Stimulated activated CD8-positive, alpha-beta memory T cell treated with anti-CD3 and anti-CD28 coated beads, Interleukin-2, amount 100 ng/mL, for 1 hour (primary cell): ENCODE results near the gene ADAP2.
"Not testable (repeated sequence)": the region's sequence is repeated elsewhere in the genome, so short reads cannot be mapped to it uniquely, and the experiment has no call there.

ENCODE experiments used
- DNase-seq, 2 donors: peaks; one replicate each; pipeline ENCODE4 v3.0.0-alpha.2; 2020; ENCODE audit warnings: low read depth in 2 of 2

The ADAP2 gene

GRCh38 chr17:30921544-30922196 lies at the start of gene ADAP2:
ADAP2 (plus strand) TSS chr17:30921945; CDS start chr17:30922015, 70 bp downstream.
- DNase-seq = no peak

GRCh38 chr17:30886187-30886586 lies 35.6 kb upstream of the ADAP2 start:
- DNase-seq = no peak

- no peak for DNase-seq
Measured at GRCh38 chr17:30894236-30894635, 27.5 kb upstream of the ADAP2 start.

GRCh38 chr17:30897311-30897710 lies 24.4 kb upstream of the ADAP2 start:
- no peak for DNase-seq

DNA sequence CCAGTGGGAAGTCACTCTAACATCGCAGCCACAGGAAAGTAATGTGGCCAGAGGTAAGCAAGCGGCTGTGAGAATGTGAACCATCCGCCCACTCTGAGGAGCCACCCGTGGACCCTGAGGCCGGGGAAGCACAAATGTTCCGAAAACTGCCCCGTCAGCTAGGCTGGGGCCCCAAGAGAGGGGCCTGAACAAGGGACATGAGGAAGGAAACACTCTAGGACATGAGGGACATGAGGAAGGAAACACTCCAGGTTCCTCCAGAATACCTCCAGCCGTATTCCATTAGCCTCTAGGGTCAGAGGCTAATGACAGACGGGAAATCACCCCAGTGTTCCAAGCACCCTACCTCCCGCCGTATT lies 16.0 kb upstream of the ADAP2 start:
- DNase-seq = no peak

DNA sequence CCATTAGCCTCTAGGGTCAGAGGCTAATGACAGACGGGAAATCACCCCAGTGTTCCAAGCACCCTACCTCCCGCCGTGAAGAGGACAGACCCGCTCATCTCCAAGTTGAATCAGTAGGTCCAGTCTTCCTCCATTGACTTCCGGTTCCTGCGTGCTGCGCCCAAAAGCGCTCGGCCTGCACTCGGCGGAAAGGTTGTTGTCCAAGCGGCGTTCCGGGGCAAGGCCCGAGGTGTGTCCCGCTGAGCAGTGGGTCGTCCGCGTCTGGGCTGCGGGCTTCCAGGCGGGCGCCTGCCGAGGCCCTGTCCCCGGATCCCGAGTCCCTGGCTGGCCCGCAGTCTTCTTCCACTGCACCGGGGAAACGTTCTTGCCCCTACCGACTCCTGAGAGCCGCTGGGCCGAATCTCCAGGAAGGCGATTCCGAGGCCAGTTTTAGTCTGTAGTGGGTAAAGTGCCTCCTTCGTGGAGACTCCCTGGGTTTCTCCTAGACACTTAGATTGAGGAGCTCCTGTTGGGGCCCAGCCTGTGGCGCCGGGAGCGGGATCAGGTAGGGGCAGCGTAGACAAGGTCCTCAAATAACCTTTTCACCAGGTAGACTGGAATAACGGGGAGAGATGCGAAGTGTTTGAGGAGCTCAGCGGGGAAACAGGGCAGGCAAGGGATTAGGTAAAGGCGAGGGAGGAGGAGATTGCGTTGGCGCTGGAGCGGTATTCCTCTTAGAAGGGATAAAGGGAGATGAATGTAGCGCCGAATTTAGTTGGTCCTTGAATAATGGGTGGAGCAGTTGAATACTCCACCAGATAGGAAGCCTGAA lies 15.4 kb upstream of the ADAP2 start, which contains the start of gene TEFM:
TSS of gene TEFM (minus strand) at position 138 of the 811 bp plus-strand sequence. CDS start at position 98, 40 bp downstream.
- peak; percentile 71 to 74 for DNase-seq

- DNase-seq = no peak
Measured at GRCh38 chr17:30908717-30909420, 12.9 kb upstream of the ADAP2 start.

DNA sequence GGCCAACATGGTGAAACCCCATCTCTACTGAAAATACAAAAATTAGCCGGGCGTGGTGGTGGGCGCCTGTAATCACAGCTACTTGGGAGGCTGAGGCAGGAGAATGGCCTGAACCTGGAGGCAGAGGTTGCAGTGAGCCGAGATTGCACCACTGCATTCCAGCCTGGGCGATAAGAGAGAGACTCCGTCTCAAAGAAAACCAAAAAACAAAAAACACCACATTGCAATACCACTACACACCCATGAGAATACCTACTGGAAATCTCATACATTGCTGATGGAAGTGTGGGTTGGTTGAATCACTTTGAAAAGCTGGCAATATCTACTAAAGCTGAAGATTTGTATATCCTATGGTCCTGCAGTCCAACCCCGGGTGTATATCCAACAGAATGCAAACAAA lies 11.6 kb upstream of the ADAP2 start:
- DNase-seq = not testable (repeated sequence)

GRCh38 chr17:30913955-30914354 lies 7.8 kb upstream of the ADAP2 start:
- no peak for DNase-seq

GRCh38 chr17:30915833-30916611 lies 5.7 kb upstream of the ADAP2 start:
- DNase-seq = no peak

DNA sequence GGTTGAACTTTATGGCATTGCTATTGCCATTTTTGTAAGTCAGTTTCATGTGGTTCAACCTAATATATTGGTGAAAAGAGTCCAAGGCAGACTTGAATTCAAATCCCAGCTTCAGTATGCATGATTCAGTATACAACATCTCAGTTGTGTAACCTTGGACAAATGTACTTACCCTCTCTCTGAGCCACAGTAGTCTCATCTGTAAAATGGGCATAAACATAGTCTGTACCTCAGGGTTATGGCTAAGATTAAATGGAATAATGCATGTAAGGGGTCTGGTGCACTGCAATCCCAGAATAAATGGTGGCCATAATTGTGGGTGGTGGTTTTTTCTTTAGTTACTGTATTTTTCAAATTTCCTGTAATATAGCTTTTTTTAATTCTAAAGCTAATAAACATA lies 4.7 kb upstream of the ADAP2 start:
- no peak for DNase-seq

GRCh38 chr17:30920282-30920681 lies 1.5 kb upstream of the ADAP2 start:
- no peak for DNase-seq

DNA sequence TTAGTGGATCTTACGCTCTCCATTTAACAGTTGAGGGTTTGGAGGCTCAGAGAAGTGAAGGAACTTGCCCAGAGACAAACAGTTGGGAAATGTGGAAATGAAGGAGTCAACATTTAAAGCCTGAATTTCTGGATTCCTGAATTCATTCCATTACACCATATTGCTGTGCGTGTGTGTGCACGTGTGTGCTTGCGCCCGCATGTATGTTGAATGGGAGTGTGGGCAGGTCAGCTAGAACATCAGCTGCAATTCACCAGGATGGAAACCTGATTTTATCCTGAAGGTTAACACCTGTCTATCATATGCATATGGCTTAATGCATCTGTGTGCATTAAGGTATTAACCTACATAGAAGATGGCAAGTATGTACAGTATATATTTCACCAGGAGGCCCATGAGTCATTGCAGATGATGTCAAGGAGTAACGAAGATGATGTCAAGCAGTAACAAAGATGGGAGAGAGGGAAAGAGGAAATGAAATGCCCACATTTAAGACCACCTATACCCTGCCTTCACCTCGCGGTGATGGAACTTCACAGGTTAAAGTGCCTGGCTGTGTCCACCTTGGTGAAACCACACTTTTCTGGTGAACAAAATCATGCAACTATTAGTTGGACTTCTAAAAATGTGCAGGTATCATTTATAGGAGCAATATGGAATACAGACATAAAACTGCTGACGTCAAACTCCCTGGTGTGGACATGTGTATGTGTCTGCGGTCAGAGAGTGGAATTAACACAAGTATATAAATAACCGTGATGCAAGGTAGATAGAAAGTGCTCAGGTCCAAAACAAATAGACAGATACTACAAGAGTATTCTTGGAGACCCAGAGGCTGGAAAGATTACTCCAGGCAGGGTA lies 832 bp upstream of the ADAP2 start:
- no peak for DNase-seq

DNA sequence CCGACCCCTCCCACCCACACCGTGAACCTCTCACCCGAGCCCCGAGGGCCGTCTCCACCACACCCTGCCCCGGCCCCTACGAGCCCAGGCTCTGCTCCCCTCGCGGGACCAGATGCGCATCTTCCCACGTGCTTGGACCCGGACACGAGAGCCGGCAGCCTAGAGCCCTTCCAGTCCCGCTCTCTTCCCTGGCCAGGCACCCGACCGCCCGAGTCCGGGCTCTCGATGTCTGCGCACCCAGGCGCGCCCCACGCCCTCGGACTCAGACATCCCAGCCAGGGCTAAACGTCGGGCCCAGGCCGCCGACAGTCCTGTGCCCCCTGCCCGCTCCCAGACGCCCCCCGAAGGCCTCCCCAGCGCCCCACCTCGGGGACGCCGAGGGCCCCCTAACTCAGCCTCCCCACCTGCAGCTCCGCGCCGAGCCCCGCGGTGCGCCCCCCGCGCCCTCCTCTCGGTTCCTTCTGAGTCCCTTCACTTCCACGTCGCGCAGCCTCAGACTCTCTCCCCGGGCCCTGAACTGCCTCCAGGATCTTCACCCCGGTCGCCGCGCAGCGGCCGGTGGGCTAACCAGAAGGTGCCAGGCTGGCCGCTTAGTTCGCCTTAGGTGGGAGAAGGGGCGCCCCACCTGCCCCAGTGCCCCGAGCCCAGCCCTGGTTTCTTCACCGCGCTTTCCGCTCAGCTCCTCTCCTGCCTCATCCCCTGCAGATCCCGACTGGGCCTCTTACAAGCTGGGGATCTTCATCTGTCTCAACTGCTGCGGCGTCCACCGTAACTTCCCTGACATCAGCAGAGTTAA lies 688 bp downstream of the ADAP2 start:
- no peak for DNase-seq

DNA sequence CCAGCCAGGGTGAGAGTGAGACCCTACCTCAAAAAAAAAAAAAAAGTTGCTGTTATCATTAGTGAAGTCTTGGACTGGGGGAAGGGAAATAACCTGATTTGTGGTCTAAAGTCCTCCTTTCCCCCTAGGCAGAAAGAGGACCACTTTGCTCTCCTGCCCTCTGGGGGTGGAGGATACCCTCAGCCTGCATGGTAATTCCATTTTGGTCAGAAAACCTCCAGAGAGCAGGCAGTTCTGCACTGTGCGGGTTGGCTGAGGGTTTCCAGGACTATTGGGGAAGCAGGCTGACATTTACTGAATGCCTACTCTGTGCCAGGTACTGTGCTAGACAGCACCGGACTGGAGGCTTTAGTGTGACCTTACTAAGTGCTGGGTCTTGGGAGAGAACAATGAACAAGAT lies 2.6 kb downstream of the ADAP2 start:
- DNase-seq = no peak

GRCh38 chr17:30926516-30926915 lies 4.8 kb downstream of the ADAP2 start:
- DNase-seq = no peak

- DNase-seq = no peak
Measured at GRCh38 chr17:30927756-30928155, 6.0 kb downstream of the ADAP2 start.

DNA sequence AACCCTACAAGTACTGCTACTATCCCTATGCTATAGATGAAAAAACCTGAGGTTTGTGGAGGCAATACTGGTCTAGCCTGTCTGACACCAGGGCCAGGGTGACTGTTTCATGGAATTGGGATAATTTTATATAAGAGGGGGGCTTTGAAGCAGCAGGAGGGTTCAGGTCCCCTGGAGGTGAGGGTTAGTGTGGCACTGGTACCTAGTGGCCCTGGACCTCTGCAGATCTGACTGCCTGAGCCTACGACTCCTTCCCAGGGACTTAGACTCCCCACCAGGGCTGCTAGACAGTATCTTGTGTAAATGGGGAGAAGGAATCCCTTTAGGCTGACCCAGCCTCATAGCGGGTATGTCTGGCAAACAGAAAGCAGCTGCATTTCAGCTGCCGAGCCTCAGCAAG lies 6.8 kb downstream of the ADAP2 start:
- no peak for DNase-seq

GRCh38 chr17:30929081-30929633 lies 7.4 kb downstream of the ADAP2 start:
- no peak for DNase-seq

GRCh38 chr17:30929861-30930260 lies 8.1 kb downstream of the ADAP2 start:
- not testable (repeated sequence) for DNase-seq
